SU-DHL-6 (cell line): ENCODE results near the gene SRF.

ENCODE experiments used
- H2AFZ ChIP-seq: fragments of 200-600 bp; sonication (generic); 2 replicates; pipeline ENCODE4 v1.6.1; 2014; ENCODE audit warnings: low read depth, mild to moderate bottlenecking, moderate library complexity, mixed read lengths, antibody characterized with exemption, low read length; ENCODE audit not compliant: severe bottlenecking
- H3F3A ChIP-seq: fragments of 200-600 bp; shearing (Covaris generic); 2 replicates; pipeline ENCODE4 v1.6.0; 2016; ENCODE audit warnings: antibody characterized with exemption, mild to moderate bottlenecking; ENCODE audit not compliant: insufficient read depth
- H3K27ac ChIP-seq: fragments of 200-600 bp; sonication (generic); 2 replicates; pipeline ENCODE4 v1.5.1; 2016; ENCODE audit warnings: low read depth, mild to moderate bottlenecking, low read length, moderate library complexity, mixed read lengths
- H3K27me3 ChIP-seq: fragments of 200-600 bp; sonication (generic), shearing (Covaris generic); 2 replicates; pipeline ENCODE4 v1.6.0; 2014; ENCODE audit warnings: mild to moderate bottlenecking, low read length
- H3K36me3 ChIP-seq: fragments of 200-600 bp; sonication (generic); 2 replicates; pipeline ENCODE4 v1.6.1; 2014; ENCODE audit warnings: mild to moderate bottlenecking, low read length, mixed read lengths
- H3K4me2 ChIP-seq: fragments of 300-600, 200-600 bp; shearing (Covaris generic), sonication (generic); 2 replicates; pipeline ENCODE4 v1.6.0; 2014; ENCODE audit warnings: low read length, low read depth, mild to moderate bottlenecking; ENCODE audit not compliant: poor library complexity, severe bottlenecking
- H3K4me3 ChIP-seq: fragments of 200-600 bp; sonication (generic); 2 replicates; pipeline ENCODE4 v1.5.1; 2014; ENCODE audit warnings: antibody characterized with exemption, low read length, mild to moderate bottlenecking, mixed read lengths; ENCODE audit not compliant: insufficient read depth, poor library complexity, severe bottlenecking
- H3K79me2 ChIP-seq: fragments of 200-600 bp; sonication (generic); 2 replicates; pipeline ENCODE4 v1.6.1; 2014; ENCODE audit warnings: mild to moderate bottlenecking, low read length, moderate library complexity; ENCODE audit not compliant: insufficient read depth
- H3K9ac ChIP-seq: fragments of 200-600 bp; sonication (generic); 2 replicates; pipeline ENCODE4 v1.7.0; 2014; ENCODE audit warnings: mild to moderate bottlenecking, low read length
- H3K9me2 ChIP-seq: fragments of 200-600 bp; sonication (generic); replicated peaks from 2 replicates; pipeline ENCODE4 v1.6.1; 2014; ENCODE audit warnings: low read length; ENCODE audit not compliant: insufficient read depth
- H3K9me3 ChIP-seq: fragments of 200-600 bp; sonication (generic); 2 replicates; pipeline ENCODE4 v1.6.1; 2014; ENCODE audit warnings: low read length, mixed read lengths; ENCODE audit not compliant: insufficient read depth
- H4K20me1 ChIP-seq: fragments of 200-600 bp; sonication (generic); 2 replicates; pipeline ENCODE4 v1.6.1; 2014; ENCODE audit warnings: low read depth, mild to moderate bottlenecking, antibody characterized with exemption, low read length, moderate library complexity, mixed read lengths
- CTCF ChIP-seq: fragments of 200-600 bp; sonication (generic); IDR thresholded peaks from one replicate; pipeline ENCODE4 v1.5.1; 2017; ENCODE audit warnings: antibody characterized with exemption, mild to moderate bottlenecking, low read length, moderate library complexity; ENCODE audit not compliant: insufficient read depth, poor library complexity, severe bottlenecking
- EZH2phosphoT487 ChIP-seq: fragments of 200-600 bp; sonication (generic), shearing (Covaris generic); conservative IDR thresholded peaks from 2 replicates; pipeline ENCODE4 v1.6.1; 2018; ENCODE audit warnings: mild to moderate bottlenecking, antibody characterized with exemption, low read length, moderate library complexity, mixed read lengths

Gene SRF

GRCh38 chr6:43202451-43202850, 31.4 kb downstream of the SRF start:
- H3K9me3 ChIP-seq, result no peaks in the 10 kb centered on the region
- no peaks in the 10 kb centered on the region for H3K79me2 ChIP-seq
- H3K4me2 ChIP-seq, result no peak overlapping the region
- H3K27ac ChIP-seq, result no peak overlapping the region
- no peak overlapping the region for H3K9ac ChIP-seq
- no peak overlapping the region for H3K4me3 ChIP-seq
- H3K36me3 ChIP-seq, result 0 out of 2 replicates have a peak, but pooled peaks cover 4% of the 10 kb centered on the region
- H3K27me3 ChIP-seq, result no peaks in the 10 kb centered on the region
- no peak overlapping the region for H2AFZ ChIP-seq
- TF ChIP-seq CTCF, result no peak
- no peak for TF ChIP-seq EZH2phosphoT487
- H3F3A ChIP-seq, result 0 out of 2 replicates have a peak, but pooled peaks cover 4% of the 10 kb centered on the region
- H4K20me1 ChIP-seq, result no peaks in the 10 kb centered on the region
- H3K9me2 ChIP-seq, result no peaks in the 10 kb centered on the region

- H3K27me3 ChIP-seq, result no peaks in the 10 kb centered on the region
- H3K9me3 ChIP-seq, result no peaks in the 10 kb centered on the region
- no peaks in the 10 kb centered on the region for H3K79me2 ChIP-seq
- no peak overlapping the region for H3K27ac ChIP-seq
- H3K9ac ChIP-seq, result no peak overlapping the region
- no peaks in the 10 kb centered on the region for H4K20me1 ChIP-seq
- H3K9me2 ChIP-seq, result no peaks in the 10 kb centered on the region
- H3K36me3 ChIP-seq, result peaks cover 8% of the 10 kb centered on the region; the same call in 1 of the 2 replicates
- no peak overlapping the region for H2AFZ ChIP-seq
- H3F3A ChIP-seq, result 0 out of 2 replicates have a peak, but pooled peaks cover 4% of the 10 kb centered on the region
- H3K4me3 ChIP-seq, result no peak overlapping the region
- H3K4me2 ChIP-seq, result no peak overlapping the region
- TF ChIP-seq CTCF (no peak), EZH2phosphoT487 (no peak)
Observed at GRCh38 chr6:43203029-43203717, 32.1 kb downstream of the SRF start.

GRCh38 chr6:43203718-43204095, 32.6 kb downstream of the SRF start:
- Histone ChIP-seq H3F3A (0 out of 2 replicates have a peak, but pooled peaks cover 4% of the 10 kb centered on the region), H3K36me3 (peaks cover 8% of the 10 kb centered on the region; the same call in 1 of the 2 replicates), H3K4me3 (no peak overlapping the region), H3K79me2 (no peaks in the 10 kb centered on the region), H3K9me3 (no peaks in the 10 kb centered on the region), H3K9me2 (no peaks in the 10 kb centered on the region), H4K20me1 (no peaks in the 10 kb centered on the region), H3K27me3 (no peaks in the 10 kb centered on the region), H3K9ac (no peak overlapping the region), H3K27ac (no peak overlapping the region), H3K4me2 (no peak overlapping the region), H2AFZ (no peak overlapping the region)
- no peak for TF ChIP-seq CTCF
